GM19099 (cell line): ENCODE results near the gene GSG1L.

ENCODE experiments used
- POLR2A ChIP-seq: IDR thresholded peaks from 3 replicates; pipeline ENCODE4 v1.6.1; 2011; ENCODE audit warnings: low read depth; ENCODE audit not compliant: insufficient read length; ENCODE audit errors: extremely low read depth

The GSG1L gene

DNA sequence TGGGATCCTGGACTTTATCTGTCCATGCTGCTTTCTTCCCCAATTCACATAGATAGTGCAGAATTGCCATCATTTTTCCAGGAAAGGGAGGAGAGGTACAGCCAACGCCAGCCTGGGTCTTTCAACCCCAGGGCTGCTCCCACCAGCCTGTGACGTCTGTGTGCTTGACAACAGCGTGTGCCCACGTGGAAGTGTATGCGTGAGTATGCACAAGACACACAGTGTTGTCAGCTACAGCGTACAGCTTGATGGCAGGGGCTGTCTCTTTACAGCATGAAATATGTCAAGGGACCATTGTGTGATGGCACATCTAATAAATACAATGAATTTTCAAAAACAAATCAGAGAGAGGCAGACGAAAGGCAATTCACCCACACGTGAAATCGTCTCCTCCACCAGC, 62.3 kb downstream of the GSG1L start:
- TF ChIP-seq POLR2A, result no peak

DNA sequence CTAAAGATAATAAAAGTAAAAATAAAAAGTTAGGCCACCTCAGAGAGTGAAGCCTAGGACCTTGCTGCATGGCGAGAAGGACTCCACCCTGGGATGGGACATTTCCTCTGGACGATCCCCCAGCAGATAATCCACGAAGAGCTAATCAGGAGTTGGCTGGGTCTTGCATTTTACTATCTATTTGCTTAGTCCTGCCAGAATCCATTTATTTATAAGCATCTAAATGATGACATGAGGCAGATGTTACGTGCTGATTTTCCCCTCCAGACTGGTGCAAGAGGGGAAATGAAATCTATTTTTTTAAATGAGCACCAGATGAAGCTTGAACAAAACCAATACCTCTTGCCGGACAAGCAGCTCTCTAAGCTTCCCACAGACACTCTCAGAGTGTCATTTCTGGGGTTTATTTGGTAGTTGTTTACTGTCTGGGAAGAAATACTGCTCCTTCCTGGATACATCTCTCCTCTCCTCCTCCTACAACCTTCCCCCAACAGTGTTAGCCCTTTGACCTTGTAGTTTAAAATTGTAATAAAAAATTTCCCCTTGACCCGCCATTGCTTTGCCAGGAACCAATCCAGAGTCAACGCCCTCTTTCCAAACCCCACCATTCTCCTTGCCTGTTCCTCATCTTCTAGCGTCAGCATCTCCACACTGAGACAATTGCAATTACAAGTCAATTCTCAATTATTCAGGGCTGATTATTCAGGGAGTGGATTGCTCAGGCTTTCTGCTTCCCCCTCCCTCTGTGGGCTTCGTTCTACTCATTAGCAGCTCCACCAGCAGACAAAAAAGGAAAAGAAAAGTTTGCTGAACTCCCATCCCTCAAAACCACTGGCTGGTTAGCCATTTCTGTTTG, 63.0 kb downstream of the GSG1L start:
- no peak for TF ChIP-seq POLR2A

DNA sequence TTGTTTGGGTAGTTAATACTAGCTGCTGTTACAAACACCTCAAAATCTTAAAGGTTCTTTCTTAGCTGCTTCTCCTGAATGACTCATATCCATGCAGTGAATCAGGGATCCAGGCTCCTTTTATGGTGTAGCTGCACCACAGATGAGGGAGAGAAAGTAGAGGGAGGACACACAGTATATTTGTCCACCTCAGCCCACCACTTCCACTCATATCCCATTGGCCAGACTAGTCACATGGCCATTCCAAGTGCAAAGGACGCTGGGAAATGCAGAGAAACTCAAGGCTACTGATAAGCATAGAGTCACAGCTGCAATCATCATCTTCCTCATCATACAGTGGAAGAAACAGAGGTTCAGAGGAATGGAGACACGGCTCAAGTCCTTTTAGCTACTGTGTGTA, 63.8 kb downstream of the GSG1L start:
- TF ChIP-seq POLR2A, result no peak

DNA sequence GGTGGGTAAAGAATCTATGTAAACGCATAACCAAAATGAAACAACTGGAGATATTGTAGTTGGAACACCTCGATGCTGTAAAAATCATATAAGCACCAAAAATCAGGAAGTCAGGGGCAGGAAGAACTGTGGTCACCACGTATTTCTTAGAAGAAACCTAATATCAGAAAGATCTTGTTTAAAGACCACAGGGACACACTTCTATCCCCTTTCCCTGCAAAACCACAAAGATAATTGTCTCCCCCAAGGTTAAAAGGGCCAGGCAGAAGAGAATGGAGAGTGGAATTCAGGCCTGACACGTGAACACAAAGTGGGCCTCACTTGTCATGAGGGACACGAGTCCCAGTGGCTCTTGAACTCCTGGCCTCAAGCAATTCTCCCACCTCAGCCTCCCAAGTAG, 68.1 kb downstream of the GSG1L start:
- TF ChIP-seq POLR2A, result no peak

DNA sequence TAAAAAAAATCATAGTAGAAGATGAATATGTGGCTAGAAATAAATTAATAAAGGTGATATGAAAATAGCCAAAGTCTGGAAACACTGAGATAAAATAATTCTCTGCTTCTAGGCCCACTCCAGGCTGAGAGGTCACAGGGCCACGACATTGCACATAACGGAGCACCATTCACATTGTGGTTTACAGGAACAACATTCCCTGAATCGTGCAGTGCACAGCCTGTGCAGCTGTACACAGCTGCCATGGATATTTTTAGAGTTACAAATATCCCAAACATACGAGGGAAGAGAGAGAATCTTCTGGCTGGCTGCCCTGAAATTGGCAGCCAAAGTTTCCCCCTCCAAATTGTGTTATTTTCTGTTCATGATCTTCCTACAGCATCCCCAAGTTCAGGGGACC, 68.8 kb downstream of the GSG1L start:
- TF ChIP-seq POLR2A, result no peak

DNA sequence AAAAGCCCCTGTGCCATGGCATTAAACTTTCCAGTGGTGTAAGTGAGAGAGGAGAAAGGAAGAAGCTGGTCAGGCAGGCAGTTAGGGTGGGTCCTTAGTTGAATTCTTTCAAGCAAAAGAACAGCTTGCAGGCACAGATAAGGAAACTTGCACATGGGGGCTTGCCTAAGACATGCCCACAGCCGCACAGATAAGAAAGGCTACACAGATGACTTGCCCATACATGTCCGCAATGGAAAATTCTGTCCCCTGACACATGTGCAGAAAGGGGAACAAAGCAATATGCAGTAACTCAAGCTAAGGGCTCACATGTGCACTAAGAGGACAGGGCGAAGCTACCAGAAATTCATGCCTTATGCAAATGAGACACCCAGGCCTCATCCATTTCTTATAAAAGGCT, 69.9 kb downstream of the GSG1L start:
- no peak for TF ChIP-seq POLR2A

DNA sequence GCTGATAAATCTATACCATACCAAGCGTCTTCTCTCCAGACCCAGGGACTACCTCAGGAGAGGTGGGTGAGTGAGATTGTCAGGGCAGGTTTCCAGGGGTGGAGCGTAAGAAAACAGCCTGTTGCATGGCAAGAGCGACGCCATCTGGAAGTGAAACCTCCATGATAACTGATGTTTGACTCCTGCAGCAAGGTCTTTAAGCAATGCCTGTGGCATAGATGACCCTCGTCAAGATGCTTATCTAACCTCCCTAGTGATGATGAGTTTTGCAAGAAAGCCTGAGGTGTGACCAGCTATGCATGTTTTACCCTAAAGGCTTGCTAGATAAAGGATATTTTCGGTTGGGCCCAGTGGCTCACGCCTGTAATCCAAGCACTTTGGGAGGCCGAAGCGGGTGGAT, 71.6 kb downstream of the GSG1L start:
- TF ChIP-seq POLR2A, result no peak

DNA sequence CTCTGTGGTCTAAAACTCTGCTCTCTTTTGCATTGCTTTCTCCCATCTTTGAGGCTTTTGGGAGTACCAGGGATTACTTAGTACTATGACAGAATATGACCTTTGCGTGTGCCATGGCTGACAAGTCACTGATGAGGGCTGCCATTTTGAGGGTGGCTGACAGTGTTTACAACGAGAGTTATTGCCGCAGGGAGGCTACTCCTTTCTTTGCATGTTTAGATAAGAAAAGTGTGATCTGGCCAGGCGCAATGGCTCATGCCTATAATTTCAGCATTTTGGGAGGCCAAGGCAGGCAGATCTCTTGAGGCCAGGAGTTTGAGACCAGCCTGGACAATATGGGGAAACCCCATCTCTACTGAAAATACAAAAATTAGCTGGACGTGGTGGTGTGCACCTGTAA, 77.5 kb downstream of the GSG1L start:
- TF ChIP-seq POLR2A, result no peak

DNA sequence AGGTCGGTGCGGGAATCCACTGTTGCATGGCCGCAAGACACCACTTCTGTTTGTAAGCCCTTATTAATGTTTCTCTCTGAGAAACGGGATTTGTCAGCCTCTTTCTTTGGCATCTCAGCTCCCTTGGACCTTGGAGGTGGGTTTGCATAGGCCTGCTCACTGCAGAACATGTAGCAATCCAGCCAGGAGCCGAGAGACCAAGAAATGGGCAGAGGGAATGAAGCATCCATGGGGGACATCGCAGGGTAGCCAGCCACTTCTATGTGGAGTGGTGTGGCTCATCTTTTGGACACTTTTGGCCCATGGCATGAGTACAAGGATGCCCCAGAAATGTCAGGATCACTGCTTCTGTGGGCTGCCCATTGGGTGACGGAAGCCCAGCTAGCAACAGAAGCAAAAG, 79.4 kb downstream of the GSG1L start:
- no peak for TF ChIP-seq POLR2A

DNA sequence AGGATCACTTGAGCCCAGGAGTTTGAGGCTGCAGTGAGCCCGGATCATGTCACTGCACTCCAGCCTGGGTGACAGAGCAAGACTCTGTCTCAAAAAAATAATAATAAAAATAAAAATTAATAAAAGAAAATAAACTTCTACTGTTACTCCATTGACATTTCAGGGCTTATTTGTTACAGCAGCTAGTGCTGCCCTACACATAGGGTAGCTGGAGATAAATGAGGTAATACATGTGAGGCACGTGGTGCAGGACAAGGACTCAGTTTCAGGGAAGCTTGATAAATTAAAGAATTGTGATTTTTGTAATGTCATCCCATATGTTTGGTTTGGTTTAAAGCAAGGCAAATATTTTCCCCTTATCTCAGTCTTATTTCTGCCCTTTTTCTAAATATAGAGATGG, 80.3 kb downstream of the GSG1L start:
- no peak for TF ChIP-seq POLR2A

DNA sequence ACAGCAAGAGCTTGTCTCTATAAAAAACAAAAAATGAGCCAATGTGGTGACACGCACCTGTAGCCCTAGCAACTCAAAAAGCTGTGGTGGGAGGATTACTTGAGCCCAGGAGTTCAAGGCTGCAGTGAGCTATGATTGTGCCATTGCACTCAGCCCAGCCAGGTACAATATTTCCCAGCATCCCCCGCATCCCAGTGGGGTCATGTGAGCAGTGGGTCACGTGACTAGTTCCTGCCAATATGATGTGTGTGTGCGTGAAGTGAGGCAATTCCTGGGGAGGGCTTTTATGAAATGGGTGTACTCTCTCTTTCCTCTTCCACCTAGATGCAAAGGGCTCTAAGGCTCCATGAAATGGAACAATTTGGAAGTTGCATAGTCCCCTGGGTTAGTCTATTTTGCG, 81.3 kb downstream of the GSG1L start:
- no peak for TF ChIP-seq POLR2A

DNA sequence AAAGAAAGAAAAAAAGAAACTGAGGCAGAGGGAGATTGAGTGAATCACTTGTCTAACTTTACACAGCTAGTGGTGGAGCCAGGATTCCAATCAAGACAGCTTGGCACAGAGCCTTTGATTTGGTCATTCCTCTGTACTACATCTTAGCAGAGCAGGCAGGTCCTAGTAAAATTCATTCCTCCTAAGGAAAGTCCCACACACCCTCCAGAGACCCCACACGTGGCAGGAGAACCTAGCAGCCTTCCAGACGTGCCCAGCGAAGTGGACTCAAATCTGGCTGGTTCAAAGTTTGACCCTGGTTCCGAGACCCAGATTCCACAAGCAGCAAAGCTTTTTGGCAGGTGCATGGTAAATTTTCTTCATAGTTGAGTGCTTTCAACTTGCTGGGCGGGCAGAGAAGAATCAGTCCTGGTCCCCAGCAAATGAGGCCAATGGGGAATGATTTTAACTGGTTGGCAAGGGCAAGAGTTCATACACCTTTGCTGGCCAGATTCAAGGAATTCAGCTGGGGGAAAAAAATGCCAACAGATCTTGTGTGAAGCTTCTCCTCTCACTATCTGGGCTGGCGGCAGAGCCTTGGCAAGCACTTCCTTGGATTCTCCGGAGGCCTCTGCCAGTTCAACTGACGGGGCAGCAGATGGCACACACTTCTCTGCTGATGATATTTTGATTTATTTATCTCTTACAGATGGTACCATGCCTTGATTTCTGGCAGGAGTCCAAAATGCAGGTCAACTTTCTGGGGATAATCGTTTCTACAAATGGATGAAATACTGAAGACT, 82.4 kb downstream of the GSG1L start:
- TF ChIP-seq POLR2A, result no peak

DNA sequence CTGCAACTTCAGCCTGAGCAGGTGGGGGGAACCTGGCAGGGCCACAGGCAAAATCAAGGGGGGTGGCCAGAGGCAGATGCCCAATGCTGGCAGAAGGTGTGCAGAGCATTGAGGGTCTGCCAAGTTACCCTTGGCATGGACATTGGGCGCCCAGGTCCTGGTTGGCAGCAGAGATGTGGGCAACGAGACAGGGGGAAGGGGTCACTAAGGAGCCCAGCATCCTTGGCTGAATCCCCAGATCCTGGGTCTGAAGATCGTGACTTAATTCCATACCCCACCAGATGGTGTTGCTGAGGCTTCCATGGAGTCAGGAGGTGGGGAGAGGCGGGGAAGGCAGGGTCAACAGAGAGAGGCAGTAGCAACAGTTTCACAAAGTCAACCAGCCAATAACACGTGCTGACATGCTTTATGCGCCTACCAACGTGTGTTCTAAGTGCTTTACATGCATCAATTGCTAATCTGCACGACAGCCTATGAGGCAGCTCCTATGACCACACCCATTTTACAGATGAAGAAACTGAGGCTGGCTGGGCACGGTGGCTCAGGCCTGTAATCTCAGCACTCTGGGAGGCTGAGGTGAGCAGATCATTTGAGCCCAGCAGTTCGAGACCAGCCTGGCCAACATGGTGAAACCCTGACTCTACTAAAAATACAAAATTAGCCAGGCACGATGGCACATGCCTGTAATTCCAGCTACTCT, 83.3 kb downstream of the GSG1L start:
- no peak for TF ChIP-seq POLR2A

DNA sequence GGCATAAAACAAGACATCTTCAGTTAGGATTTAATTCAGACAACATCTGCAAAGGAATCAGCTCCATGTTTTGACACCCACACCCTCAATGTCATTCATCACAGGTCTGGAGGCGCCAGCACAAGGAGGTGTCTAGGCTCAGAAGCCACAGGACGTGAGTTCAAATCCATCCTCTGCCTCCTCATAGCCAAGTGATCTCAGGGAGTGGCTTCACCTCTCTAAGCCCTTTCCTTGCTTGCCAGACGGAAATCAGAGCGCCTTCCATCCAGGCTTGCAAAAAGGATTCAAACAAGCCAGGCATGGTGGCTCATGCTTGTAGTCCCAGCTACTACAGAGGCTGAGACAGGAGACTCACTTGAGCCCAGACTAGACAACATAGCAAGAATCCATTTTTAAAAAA, 84.6 kb downstream of the GSG1L start:
- TF ChIP-seq POLR2A, result no peak

DNA sequence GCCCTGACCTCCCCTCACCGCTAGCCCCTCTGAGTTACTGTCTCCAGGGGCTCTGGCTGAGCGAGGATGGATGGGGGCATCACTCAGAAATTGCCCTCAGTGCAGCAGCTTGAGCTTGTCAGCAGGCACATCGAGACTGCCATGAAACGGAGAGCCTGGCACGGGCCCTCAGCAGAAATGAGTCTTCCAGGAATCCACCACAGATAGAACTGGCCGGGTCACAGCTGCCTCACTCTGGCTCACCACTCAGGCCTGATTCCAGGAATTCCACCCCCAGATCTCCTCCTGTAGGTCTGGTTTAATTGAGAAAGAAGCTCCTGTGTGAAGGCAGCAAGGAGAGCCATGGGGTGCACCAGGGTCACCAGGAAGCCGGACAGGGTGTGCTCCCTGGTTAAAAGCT, 85.5 kb downstream of the GSG1L start:
- TF ChIP-seq POLR2A, result no peak

DNA sequence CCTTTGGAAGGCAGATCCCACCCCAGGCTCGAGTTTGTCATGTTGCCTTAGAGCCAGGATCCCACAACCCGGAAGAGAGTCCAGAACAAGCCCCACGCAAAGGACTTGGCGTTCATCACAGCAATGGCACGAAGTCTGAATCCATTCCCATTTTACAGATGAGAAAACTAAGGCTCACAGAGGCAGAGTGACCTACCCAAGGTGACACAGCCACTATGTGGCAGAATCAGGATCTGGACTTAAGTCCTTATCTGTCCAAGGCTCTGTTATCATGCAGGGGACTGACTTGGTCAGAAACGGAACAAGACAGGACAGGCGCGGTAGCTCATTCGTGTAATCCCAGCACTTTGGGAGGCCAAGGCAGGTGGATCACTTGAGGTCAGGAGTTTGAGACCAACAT, 86.5 kb downstream of the GSG1L start:
- no peak for TF ChIP-seq POLR2A
